ENCODE data around the gene UNC5CL. TPM values are rescaled to one million over a fixed set of nuclear protein-coding genes. Genes with fewer than 3 reads are reported as not detected.

UNC5CL gene
- total and polyA plus RNA-seq, 9 of the 15 experiments (the other 6 are each of a cell fraction or from before 2014, with no cell fraction given) = 0.07 to 1.8 (median 0.62) TPM; not detected in 1

- Histone ChIP-seq H3K4me3 (no peak overlapping the region), H3K9ac (ENCODE audit: insufficient read depth in 1 of 2, low read depth in 2 of 2, low read length in 2 of 2) (no peak overlapping the region; a peak in 1 of 4 replicates), H3K27me3 (ENCODE audit: control insufficient read depth in 2 of 2, insufficient read depth in 2 of 2, low read length in 2 of 2) (no peaks in the 10 kb centered on the region), H3K9me1 (ENCODE audit: control insufficient read depth, insufficient read depth, low read length) (no peaks in the 10 kb centered on the region), H3K9me3 (replicated peaks; ENCODE audit: control insufficient read depth, insufficient read depth, low read depth, low read length) (no peaks in the 10 kb centered on the region), H3K4me2 (ENCODE audit: insufficient read depth, low read length) (no peak overlapping the region), H3K36me3 (ENCODE audit: control insufficient read depth, insufficient read depth, low read length) (no peaks in the 10 kb centered on the region), H3K4me1 (replicated peaks in 1 of 2; ENCODE audit: control insufficient read depth in 2 of 2, insufficient read depth in 2 of 2, low read length in 2 of 2) (peaks cover 0 to 7% of the 10 kb centered on the region in 2 experiments; a peak in 3 of 5 replicates), H2AFZ (ENCODE audit: low read depth, low read length) (no peak overlapping the region), H4K20me1 (replicated peaks; ENCODE audit: control insufficient read depth, insufficient read depth, low read length) (no peaks in the 10 kb centered on the region; the same call in 1 of the 2 replicates), H3K27ac (ENCODE audit: extremely low read depth, low read depth, low read length) (no peak overlapping the region), H3K79me2 (ENCODE audit: control insufficient read depth, insufficient read depth, low read length) (no peaks in the 10 kb centered on the region)
- no peak for ATAC-seq
- ChIA-PET POLR2A (interaction anchor here (0.8 to 1.4 kb wide), 5 partner anchors 8 to 165 kb away, joined by 3 to 6 read pairs (median 4); partner anchors contain the start of gene APOBEC2), CTCF (ENCODE audit: low intra/inter-chr PET ratio) (no interaction called here)
- in situ Hi-C loops (cut with MboI) = loop anchor here (25.0 kb wide), 1 partner anchor 1683 kb away; no protein-coding TSS in a partner anchor
- WGBS (ENCODE audit: insufficient coverage, low coverage, missing lambda C conversion rate) = 20% methylated on average over 5 of the region's 5 CpGs
- intact Hi-C loops (cut with micrococcal nuclease) = no loop called here
- DNase-seq (ENCODE audit: extremely low read depth in 1 of 4, low spot score in 3 of 4) = no peak
- no peak for FAIRE-seq
- no TSS peak for BruUV-seq (replicated peaks)
- no peak for TF ChIP-seq ZNF23 (CRISPR knock-in tag; IDR thresholded peaks at IDR 0.05)
Observed at GRCh38 chr6:41045664-41046063, 6.6 kb upstream of the UNC5CL start.

- BruUV-seq (replicated peaks) = no TSS peak
- peaks cover 3% of the 10 kb centered on the region for H3K9me1 ChIP-seq (ENCODE audit: control insufficient read depth, insufficient read depth, low read length)
- ChIA-PET CTCF (ENCODE audit: low intra/inter-chr PET ratio) (no interaction called here), POLR2A (interaction anchor here (3.7 kb wide), 1 partner anchor 12 kb away, joined by 11 read pairs; no protein-coding TSS in a partner anchor)
- in situ Hi-C loops (cut with MboI) = loop anchor here (25.0 kb wide), 1 partner anchor 1681 kb away; no protein-coding TSS in a partner anchor
- no peaks in the 10 kb centered on the region for H3K9me3 ChIP-seq (replicated peaks; ENCODE audit: control insufficient read depth, insufficient read depth, low read depth, low read length)
- DNase-seq (ENCODE audit: extremely low read depth in 1 of 4, low spot score in 3 of 4) = no peak
- H3K27me3 ChIP-seq (ENCODE audit: control insufficient read depth in 2 of 2, insufficient read depth in 2 of 2, low read length in 2 of 2) = no peaks in the 10 kb centered on the region
- intact Hi-C loops (cut with micrococcal nuclease) = no loop called here
- H3K4me3 ChIP-seq = no peak overlapping the region
- no peaks in the 10 kb centered on the region for H3K79me2 ChIP-seq (ENCODE audit: control insufficient read depth, insufficient read depth, low read length)
- H2AFZ ChIP-seq (ENCODE audit: low read depth, low read length) = no peak overlapping the region
- H3K4me2 ChIP-seq (ENCODE audit: insufficient read depth, low read length) = no peak overlapping the region
- H3K27ac ChIP-seq (ENCODE audit: extremely low read depth, low read depth, low read length) = no peak overlapping the region
- H3K36me3 ChIP-seq (ENCODE audit: control insufficient read depth, insufficient read depth, low read length) = no peaks in the 10 kb centered on the region
- no peak for ATAC-seq
- H3K9ac ChIP-seq (ENCODE audit: insufficient read depth in 1 of 2, low read depth in 2 of 2, low read length in 2 of 2) = no peak overlapping the region
- no peak for FAIRE-seq
- WGBS (ENCODE audit: insufficient coverage, low coverage, missing lambda C conversion rate) = 23% methylated on average over 3 of the region's 3 CpGs
- peaks cover 0 to 9% of the 10 kb centered on the region in 2 experiments; a peak in 3 of 5 replicates for H3K4me1 ChIP-seq (replicated peaks in 1 of 2; ENCODE audit: control insufficient read depth in 2 of 2, insufficient read depth in 2 of 2, low read length in 2 of 2)
- peaks cover 7% of the 10 kb centered on the region; the same call in 1 of the 2 replicates for H4K20me1 ChIP-seq (replicated peaks; ENCODE audit: control insufficient read depth, insufficient read depth, low read length)
- no peak for TF ChIP-seq ZNF212 (CRISPR knock-in tag; IDR thresholded peaks at IDR 0.05)
- no peak for TF ChIP-seq BRF2 (IDR thresholded peaks at IDR 0.05; ENCODE audit: borderline replicate concordance, insufficient read depth, insufficient read length)
- TF ChIP-seq NUFIP1 (IDR thresholded peaks at IDR 0.05; ENCODE audit: partially characterized antibody) = no peak
- no peak for TF ChIP-seq NFYB (IDR thresholded peaks at IDR 0.05; ENCODE audit: extremely low read depth, insufficient read length)
- TF ChIP-seq HES1 (IDR thresholded peaks at IDR 0.05; ENCODE audit: low read depth) = no peak
- TF ChIP-seq RBM39 (optimal IDR thresholded peaks at IDR 0.05; ENCODE audit: low read depth, low read length) = no peak
- TF ChIP-seq RNF219 (CRISPR knock-in tag; IDR thresholded peaks at IDR 0.05) = no peak
- no peak for TF ChIP-seq E2F3 (CRISPR knock-in tag; IDR thresholded peaks at IDR 0.05)
- no peak for TF ChIP-seq HMBOX1 (IDR thresholded peaks at IDR 0.05)
- TF ChIP-seq ZNF707 (CRISPR knock-in tag; conservative IDR thresholded peaks at IDR 0.05) = no peak
Observed at GRCh38 chr6:41043151-41043550, 4.1 kb upstream of the UNC5CL start.

All from K562 (cell line).